ENCODE data around the gene APOL6.

Gene APOL6

GRCh38 chr22:35712672-35713071 is 64.4 kb downstream of the APOL6 start:
- H3K4me3 ChIP-seq (ENCODE audit: low read depth, low read length), result no peak overlapping the region
- no peak for DNase-seq (ENCODE audit: low read depth)
- no peak for TF ChIP-seq CTCF (IDR thresholded peaks at IDR 0.05; ENCODE audit: control insufficient read depth, extremely low read depth, insufficient read depth)

- no peak for TF ChIP-seq CTCF (IDR thresholded peaks at IDR 0.05; ENCODE audit: control insufficient read depth, extremely low read depth, insufficient read depth)
- H3K4me3 ChIP-seq (ENCODE audit: low read depth, low read length), result no peak within 1 kb of the TSS
- DNase-seq (ENCODE audit: low read depth), result no peak
Measured at GRCh38 chr22:35717572-35717971, 69.3 kb downstream of the APOL6 start, which contains the start of gene APOL5. Gene APOL5 (plus strand): TSS chr22:35717872. CDS start chr22:35717872, 0 bp downstream.

All from LNCaP clone FGC (cell line).